OCI-LY1 (cell line): ENCODE measurements around the gene CEP68.

Experiments used
- EZH2 ChIP-seq: fragments of 200-600 bp; sonication (generic), shearing (Covaris generic); IDR thresholded peaks from 2 replicates; pipeline ENCODE4 v1.8.0; 2017; ENCODE audit warnings: borderline replicate concordance, mixed run types, mild to moderate bottlenecking, antibody characterized with exemption, low read length, moderate library complexity, mixed read lengths
- TF ChIP-seq, protein P1 (sequence below): fragments of 200-600 bp; sonication (generic), shearing (Covaris generic); IDR thresholded peaks from 2 replicates; pipeline ENCODE4 v1.5.1; 2017; ENCODE audit warnings: mild to moderate bottlenecking, antibody characterized with exemption, low read length, moderate library complexity, mixed read lengths

DNA sequence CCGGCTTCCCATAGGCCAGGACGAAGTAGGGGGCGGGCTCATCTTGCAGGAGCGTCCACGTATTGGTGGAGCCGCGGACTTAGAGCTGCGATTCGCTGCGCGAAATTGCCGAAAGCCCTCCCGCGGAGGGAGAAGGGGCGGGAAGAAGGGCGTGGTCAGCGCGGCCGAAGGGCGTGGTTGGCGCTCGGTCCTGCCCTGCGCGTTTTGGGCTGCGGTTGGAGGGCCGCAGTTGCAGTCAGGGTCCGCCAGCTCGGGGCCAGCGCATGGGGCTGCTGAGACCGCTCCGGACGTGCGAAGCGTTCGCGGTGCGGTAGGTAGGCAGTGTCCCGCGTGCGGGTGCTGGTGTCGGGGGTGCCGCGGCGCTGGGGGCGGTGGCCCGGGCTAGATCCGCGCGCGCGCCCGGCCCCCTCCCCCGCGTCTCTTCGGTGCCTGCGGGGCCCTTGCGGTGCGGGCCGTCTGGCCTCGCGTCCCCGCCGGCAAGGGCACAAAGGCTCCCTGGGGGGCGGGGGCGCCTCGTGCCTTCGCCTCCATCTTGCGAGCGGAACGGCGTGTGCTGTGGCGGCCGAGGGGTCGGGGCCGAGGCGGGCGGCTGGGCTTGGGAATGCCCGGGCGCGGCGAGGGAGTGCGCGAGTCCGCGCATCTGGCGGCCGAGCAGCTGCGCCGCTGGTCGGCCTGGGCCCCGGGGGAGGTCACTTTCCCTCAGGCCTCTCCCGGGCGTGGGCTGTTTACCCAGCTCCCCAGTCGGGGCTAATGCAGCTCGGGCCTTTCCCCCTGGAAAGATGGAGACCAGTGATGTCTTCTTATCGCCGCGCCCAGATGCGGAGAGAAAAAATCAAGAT lies at the start of gene CEP68:
- TF ChIP-seq, protein P1, sequence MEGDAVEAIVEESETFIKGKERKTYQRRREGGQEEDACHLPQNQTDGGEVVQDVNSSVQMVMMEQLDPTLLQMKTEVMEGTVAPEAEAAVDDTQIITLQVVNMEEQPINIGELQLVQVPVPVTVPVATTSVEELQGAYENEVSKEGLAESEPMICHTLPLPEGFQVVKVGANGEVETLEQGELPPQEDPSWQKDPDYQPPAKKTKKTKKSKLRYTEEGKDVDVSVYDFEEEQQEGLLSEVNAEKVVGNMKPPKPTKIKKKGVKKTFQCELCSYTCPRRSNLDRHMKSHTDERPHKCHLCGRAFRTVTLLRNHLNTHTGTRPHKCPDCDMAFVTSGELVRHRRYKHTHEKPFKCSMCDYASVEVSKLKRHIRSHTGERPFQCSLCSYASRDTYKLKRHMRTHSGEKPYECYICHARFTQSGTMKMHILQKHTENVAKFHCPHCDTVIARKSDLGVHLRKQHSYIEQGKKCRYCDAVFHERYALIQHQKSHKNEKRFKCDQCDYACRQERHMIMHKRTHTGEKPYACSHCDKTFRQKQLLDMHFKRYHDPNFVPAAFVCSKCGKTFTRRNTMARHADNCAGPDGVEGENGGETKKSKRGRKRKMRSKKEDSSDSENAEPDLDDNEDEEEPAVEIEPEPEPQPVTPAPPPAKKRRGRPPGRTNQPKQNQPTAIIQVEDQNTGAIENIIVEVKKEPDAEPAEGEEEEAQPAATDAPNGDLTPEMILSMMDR: no peak
- no peak for TF ChIP-seq EZH2
